T-cell (primary cell): ENCODE measurements around the gene CFD. TPM values are rescaled to one million over a fixed set of nuclear protein-coding genes. Genes with fewer than 3 reads are reported as not detected.

Experiments
- ATAC-seq, 4 experiments: fragments of 200-7000 bp in 3 of 4; fragments of 150-1000 bp in 1 of 4; cut with Tn5 transposase; replicated peaks in 1 of 4; 1 replicate in 3 of 4; 2 replicates in 1 of 4; pipeline ENCODE4 v1.10.0; 2021; ENCODE audit warnings: moderate library complexity in 3 of 4, mild to moderate bottlenecking in 2 of 4, moderate number of reproducible peaks in 1 of 4
- CTCF ChIA-PET, 2 donors: fragments of 300-600 bp; sonication (Branson Sonifier 250); formaldehyde crosslinking; loops; one replicate each; lab custom pipeline; 2022; ENCODE audit warnings: antibody characterized with exemption in 2 of 2; lab: Charles Lee
- POLR2A ChIA-PET, 2 donors: fragments of 300-600 bp; sonication (Branson Sonifier 250); formaldehyde crosslinking; loops; one replicate each; lab custom pipeline; 2022; ENCODE audit warnings: antibody characterized with exemption in 2 of 2; lab: Charles Lee
- DNase-seq, 35 experiments: peaks; one replicate each; pipeline versions ENCODE4 v3.0.0 to v3.0.0-alpha.2; 2013 to 2023
- H3K27ac ChIP-seq: one replicate; pipeline ENCODE4 v1.5.1; 2013; ENCODE audit warnings: low read length
- H3K27me3 ChIP-seq, 2 experiments: replicated peaks in 1 of 2; 1 replicate in 1 of 2; 2 replicates in 1 of 2; pipeline versions ENCODE4 v1.6.1 to v1.7.0; 2013; ENCODE audit warnings: low read length in 1 of 2, mixed read lengths in 1 of 2; ENCODE audit not compliant: control insufficient read depth in 2 of 2, insufficient read depth in 2 of 2; ENCODE audit errors: extremely low read depth in 1 of 2
- H3K36me3 ChIP-seq, 2 donors: 1 replicate in 1 of 2; 2 replicates in 1 of 2; pipeline versions ENCODE4 v1.6.1 to v1.7.0; 2013; ENCODE audit warnings: low read length in 1 of 2; ENCODE audit not compliant: control insufficient read depth in 2 of 2, insufficient read depth in 1 of 2; ENCODE audit errors: extremely low read depth in 1 of 2
- H3K4me1 ChIP-seq, 2 experiments: 1 replicate in 1 of 2; 2 replicates in 1 of 2; pipeline versions ENCODE4 v1.6.1 to v1.7.0; 2013; ENCODE audit warnings: low read length in 2 of 2, mixed read lengths in 1 of 2; ENCODE audit not compliant: insufficient read depth in 2 of 2, control insufficient read depth in 1 of 2; ENCODE audit errors: extremely low read depth in 1 of 2
- H3K4me3 ChIP-seq, 2 donors: 1 replicate in 1 of 2; 2 replicates in 1 of 2; pipeline versions ENCODE4 v1.5.1 to v1.7.0; 2013; ENCODE audit warnings: mild to moderate bottlenecking in 2 of 2, low read length in 1 of 2, moderate library complexity in 1 of 2; ENCODE audit not compliant: control insufficient read depth in 1 of 2; ENCODE audit errors: extremely low read depth in 1 of 2
- H3K9me3 ChIP-seq: 2 replicates; pipeline ENCODE4 v1.7.0; 2013
- H3K27ac Mint-ChIP-seq, 2 donors: one replicate each; pipeline ENCODE4 v1.8.0; 2020 to 2021; ENCODE audit warnings: mild to moderate bottlenecking in 2 of 2, mixed read lengths in 2 of 2
- H3K27me3 Mint-ChIP-seq, 2 donors: one replicate each; pipeline ENCODE4 v1.8.0; 2021 to 2022; ENCODE audit warnings: mixed read lengths in 2 of 2
- H3K36me3 Mint-ChIP-seq: one replicate; pipeline ENCODE4 v1.8.0; 2021; ENCODE audit warnings: mixed read lengths
- H3K4me1 Mint-ChIP-seq, 3 donors: one replicate each; pipeline ENCODE4 v1.8.0; 2020 to 2022; ENCODE audit warnings: mixed read lengths in 3 of 3, mild to moderate bottlenecking in 1 of 3
- H3K4me3 Mint-ChIP-seq, 3 donors: one replicate each; pipeline ENCODE4 v1.8.0; 2020 to 2022; ENCODE audit warnings: mild to moderate bottlenecking in 3 of 3, mixed read lengths in 3 of 3, moderate library complexity in 3 of 3
- H3K9me3 Mint-ChIP-seq, 3 donors: one replicate each; pipeline ENCODE4 v1.8.0; 2020 to 2022; ENCODE audit warnings: mixed read lengths in 3 of 3
- WGBS: methylation state at CpG from one replicate; pipeline ENCODE4 v1.1.5; 2013; ENCODE audit warnings: missing lambda C conversion rate; ENCODE audit not compliant: insufficient coverage; 5-methylcytosine and 5-hydroxymethylcytosine counted together
- total RNA-seq, 35 experiments: library from RNA in 6 of 35; stranded (reverse) in 6 of 35; fragments of 120-200 nt in 1 of 35; gene quantifications; one replicate each; pipeline versions ENCODE4 v1.2.1 to v1.2.4 and lab custom pipeline; 2013 to 2026

Gene CFD
- total RNA-seq, 5 donors from 2014 or later (not counting 1 experiment from before 2014, with no cell fraction given) = 2.8 to 10.3 (median 5.6) TPM

DNA sequence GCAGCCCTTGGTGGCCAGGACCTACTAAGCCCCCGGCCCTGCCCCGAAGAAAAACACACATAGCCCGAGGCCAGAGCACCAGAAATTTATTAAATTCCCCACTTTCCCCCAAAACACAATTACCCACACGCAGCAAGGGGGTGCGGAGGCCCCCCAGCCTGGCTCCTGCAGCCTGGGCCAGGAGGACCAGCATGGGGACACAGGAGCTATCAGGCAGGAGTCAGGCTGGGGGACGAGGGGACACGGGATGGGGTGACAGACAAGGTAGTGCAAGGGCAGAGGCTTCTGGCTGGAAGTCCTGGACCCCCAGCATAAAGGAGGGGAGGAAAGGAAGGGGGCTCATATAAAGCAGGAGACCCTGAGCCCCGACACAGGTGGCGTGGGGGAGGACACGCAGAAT lies 37.0 kb downstream of the CFD start:
- H3K4me1 Mint-ChIP-seq = peaks cover 14 to 41% (median 22%) of the 10 kb centered on the region in 3 donors
- peak overlapping the region in 1 of 2 donors; percentile 52 for H3K27ac Mint-ChIP-seq
- ChIA-PET CTCF (no interaction called here), POLR2A (no interaction called here)
- Histone ChIP-seq H3K36me3 (peaks cover 3 to 40% of the 10 kb centered on the region in 2 donors), H3K4me3 (no peak overlapping the region), H3K27ac (no peak overlapping the region), H3K27me3 (no peaks in the 10 kb centered on the region), H3K4me1 (peaks cover 0 to 50% of the 10 kb centered on the region in 2 experiments), H3K9me3 (no peaks in the 10 kb centered on the region)
- DNase-seq = no peak
- no peak overlapping the region for H3K4me3 Mint-ChIP-seq
- no peak for ATAC-seq
- 89% methylated on average over 6 of the region's 10 CpGs for WGBS
- peaks cover 0 to 4% of the 10 kb centered on the region in 2 donors for H3K27me3 Mint-ChIP-seq
- H3K36me3 Mint-ChIP-seq = peaks cover 9% of the 10 kb centered on the region
- no peaks in the 10 kb centered on the region for H3K9me3 Mint-ChIP-seq

GRCh38 chr19:896999-897398 lies 37.5 kb downstream of the CFD start:
- H3K27ac ChIP-seq = no peak overlapping the region
- Mint-ChIP-seq H3K4me3 (no peak overlapping the region), H3K9me3 (no peaks in the 10 kb centered on the region), H3K36me3 (peaks cover 9% of the 10 kb centered on the region), H3K27me3 (peaks cover 0 to 4% of the 10 kb centered on the region in 2 donors), H3K27ac (peak overlapping the region in 1 of 2 donors; percentile 43), H3K4me1 (peaks cover 14 to 44% (median 24%) of the 10 kb centered on the region in 3 donors)
- DNase-seq = no peak
- 100% methylated on average over 8 of the region's 11 CpGs for WGBS
- ChIA-PET CTCF (no interaction called here), POLR2A (no interaction called here)
- H3K27me3 ChIP-seq = no peaks in the 10 kb centered on the region
- H3K9me3 ChIP-seq = no peaks in the 10 kb centered on the region
- no peak overlapping the region for H3K4me3 ChIP-seq
- H3K36me3 ChIP-seq = peaks cover 3 to 46% of the 10 kb centered on the region in 2 donors
- ATAC-seq = no peak
- H3K4me1 ChIP-seq = peaks cover 0 to 46% of the 10 kb centered on the region in 2 experiments

DNA sequence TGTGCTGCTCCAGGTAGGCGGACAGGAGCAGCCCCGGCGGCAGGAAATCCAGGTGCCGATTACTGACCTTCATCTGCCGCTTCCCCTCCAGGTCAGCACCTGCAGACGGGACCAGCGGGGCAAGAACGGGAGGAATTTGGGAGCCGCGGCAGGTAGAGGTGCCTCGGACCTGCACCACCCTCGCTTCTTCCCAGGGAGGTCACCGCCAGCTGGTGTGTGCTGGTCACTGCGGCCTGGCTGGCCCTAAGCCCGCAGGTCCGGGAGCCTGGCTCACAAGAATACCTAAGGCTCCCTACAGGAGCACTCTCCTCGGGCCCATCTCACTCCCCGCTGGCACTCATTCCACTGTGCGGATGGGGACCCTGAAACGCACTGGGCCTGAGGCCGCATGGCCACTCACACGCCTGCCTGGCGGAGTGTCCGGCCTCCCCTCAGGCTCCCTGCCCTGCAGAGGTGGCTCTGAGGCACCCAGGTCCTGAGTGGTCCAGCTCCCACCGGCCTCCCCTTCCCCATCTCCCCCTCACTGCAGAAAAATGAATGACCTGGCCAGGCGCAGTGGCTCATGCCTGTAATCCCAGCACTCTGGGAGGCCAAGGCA lies 38.1 kb downstream of the CFD start:
- DNase-seq (no peak), ATAC-seq (no peak)
- peaks cover 9% of the 10 kb centered on the region for H3K36me3 Mint-ChIP-seq
- no peaks in the 10 kb centered on the region for H3K9me3 ChIP-seq
- no peak overlapping the region for H3K4me3 ChIP-seq
- no peak overlapping the region for H3K4me3 Mint-ChIP-seq
- no peak overlapping the region for H3K27ac Mint-ChIP-seq
- POLR2A ChIA-PET = no interaction called here
- H3K27me3 Mint-ChIP-seq = peaks cover 0 to 4% of the 10 kb centered on the region in 2 donors
- H3K27me3 ChIP-seq = no peaks in the 10 kb centered on the region
- 94% methylated on average over 25 of the region's 26 CpGs for WGBS
- CTCF ChIA-PET = interaction anchor here in 1 of 2 donors (0.7 kb wide), 2 partner anchors 14 to 271 kb away, joined by 4 to 6 read pairs; no protein-coding TSS in a partner anchor
- H3K4me1 ChIP-seq = peaks cover 0 to 44% of the 10 kb centered on the region in 2 experiments
- H3K9me3 Mint-ChIP-seq = no peaks in the 10 kb centered on the region
- H3K36me3 ChIP-seq = peaks cover 5 to 49% of the 10 kb centered on the region in 2 donors
- peaks cover 17 to 45% (median 26%) of the 10 kb centered on the region in 3 donors for H3K4me1 Mint-ChIP-seq
- no peak overlapping the region for H3K27ac ChIP-seq

- H3K36me3 Mint-ChIP-seq = peaks cover 6% of the 10 kb centered on the region
- CTCF ChIA-PET = no interaction called here
- peak in 20 of 35 experiments; percentile 29 to 66 (median 48) for DNase-seq
- peaks cover 13 to 42% (median 24%) of the 10 kb centered on the region in 3 donors for H3K4me1 Mint-ChIP-seq
- H3K27me3 Mint-ChIP-seq = no peaks in the 10 kb centered on the region
- 75% methylated on average over 13 of the region's 20 CpGs for WGBS
- H3K27ac Mint-ChIP-seq = peak overlapping the region; percentile 16 to 31
- no peak overlapping the region for H3K4me3 Mint-ChIP-seq
- POLR2A ChIA-PET = interaction anchor here (0.6 to 0.7 kb wide), 2 partner anchors 10 to 24 kb away, joined by 4 read pairs; no protein-coding TSS in a partner anchor
- H3K4me3 ChIP-seq = no peak overlapping the region
- H3K9me3 ChIP-seq = no peaks in the 10 kb centered on the region
- H3K27me3 ChIP-seq = no peaks in the 10 kb centered on the region
- peaks cover 8 to 54% of the 10 kb centered on the region in 2 donors for H3K36me3 ChIP-seq
- H3K9me3 Mint-ChIP-seq = no peaks in the 10 kb centered on the region
- no peak overlapping the region for H3K27ac ChIP-seq
- peaks cover 0 to 51% of the 10 kb centered on the region in 2 experiments for H3K4me1 ChIP-seq
- peak; percentile 25 to 57 (median 34) for ATAC-seq
Observed at GRCh38 chr19:898663-899062, 39.2 kb downstream of the CFD start.

- Mint-ChIP-seq H3K4me3 (no peak overlapping the region), H3K4me1 (peaks cover 13 to 41% (median 28%) of the 10 kb centered on the region in 3 donors), H3K27ac (no peak overlapping the region), H3K27me3 (no peaks in the 10 kb centered on the region), H3K9me3 (no peaks in the 10 kb centered on the region), H3K36me3 (peaks cover 11% of the 10 kb centered on the region)
- 88% methylated on average over 17 of the region's 32 CpGs for WGBS
- peaks cover 0 to 54% of the 10 kb centered on the region in 2 experiments for H3K4me1 ChIP-seq
- H3K27ac ChIP-seq = no peak overlapping the region
- POLR2A ChIA-PET = interaction anchor here in 1 of 2 donors (0.6 kb wide), 1 partner anchor 16 kb away, joined by 4 read pairs; no protein-coding TSS in a partner anchor
- no peak for ATAC-seq
- DNase-seq = no peak
- no peak overlapping the region for H3K4me3 ChIP-seq
- no peaks in the 10 kb centered on the region for H3K9me3 ChIP-seq
- H3K36me3 ChIP-seq = peaks cover 8 to 59% of the 10 kb centered on the region in 2 donors
- CTCF ChIA-PET = no interaction called here
- H3K27me3 ChIP-seq = no peaks in the 10 kb centered on the region
Observed at GRCh38 chr19:899336-900042, 40.0 kb downstream of the CFD start.

DNA sequence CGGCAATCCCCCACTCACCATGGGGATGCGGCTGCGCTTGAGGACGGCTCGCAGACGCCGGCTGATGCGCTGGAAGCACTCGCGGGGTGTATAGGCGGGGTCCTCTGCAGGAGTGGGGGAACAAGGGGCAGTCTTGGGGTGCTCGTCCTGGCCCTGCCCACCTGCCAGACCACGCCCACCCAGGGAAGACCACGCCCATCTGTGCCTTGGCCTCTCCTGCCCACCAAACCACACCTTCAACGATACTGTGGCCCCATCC lies 40.5 kb downstream of the CFD start:
- peak overlapping the region in 1 of 2 donors; percentile 43 for H3K27ac Mint-ChIP-seq
- H3K36me3 Mint-ChIP-seq = peaks cover 12% of the 10 kb centered on the region
- 87% methylated on average over 13 of the region's 15 CpGs for WGBS
- H3K36me3 ChIP-seq = peaks cover 8 to 61% of the 10 kb centered on the region in 2 donors
- ChIA-PET CTCF (no interaction called here), POLR2A (no interaction called here)
- H3K27ac ChIP-seq = peak overlapping the region; percentile 38
- no peak overlapping the region for H3K4me3 Mint-ChIP-seq
- H3K9me3 Mint-ChIP-seq = no peaks in the 10 kb centered on the region
- peaks cover 0 to 59% of the 10 kb centered on the region in 2 experiments for H3K4me1 ChIP-seq
- no peaks in the 10 kb centered on the region for H3K27me3 ChIP-seq
- no peak overlapping the region for H3K4me3 ChIP-seq
- ATAC-seq (peak in 2 of 4 experiments; percentile 8 to 14), DNase-seq (no peak)
- no peaks in the 10 kb centered on the region for H3K9me3 ChIP-seq
- no peaks in the 10 kb centered on the region for H3K27me3 Mint-ChIP-seq
- peaks cover 18 to 46% (median 30%) of the 10 kb centered on the region in 3 donors for H3K4me1 Mint-ChIP-seq
